GM19099 (cell line): Measurements from ENCODE around the gene ATP6V1C2.

Experiments used
- POLR2A ChIP-seq: IDR thresholded peaks from 3 replicates; pipeline ENCODE4 v1.6.1; 2011; ENCODE audit warnings: low read depth; ENCODE audit not compliant: insufficient read length; ENCODE audit errors: extremely low read depth

ATP6V1C2 gene

GRCh38 chr2:10771786-10772185 lies 50.4 kb downstream of the ATP6V1C2 start:
- no peak for TF ChIP-seq POLR2A

- no peak for TF ChIP-seq POLR2A
Observed at GRCh38 chr2:10772201-10772867, 50.9 kb downstream of the ATP6V1C2 start.

GRCh38 chr2:10772868-10773215 lies 51.4 kb downstream of the ATP6V1C2 start:
- TF ChIP-seq POLR2A: no peak

GRCh38 chr2:10773821-10774341 lies 52.5 kb downstream of the ATP6V1C2 start:
- no peak for TF ChIP-seq POLR2A

GRCh38 chr2:10774394-10774793 lies 53.0 kb downstream of the ATP6V1C2 start:
- no peak for TF ChIP-seq POLR2A

- no peak for TF ChIP-seq POLR2A
Observed at GRCh38 chr2:10775021-10775780, 53.8 kb downstream of the ATP6V1C2 start.

- TF ChIP-seq POLR2A: no peak
Observed at GRCh38 chr2:10775831-10776230, 54.4 kb downstream of the ATP6V1C2 start.

- no peak for TF ChIP-seq POLR2A
Observed at GRCh38 chr2:10776231-10776977, 55.0 kb downstream of the ATP6V1C2 start.

GRCh38 chr2:10777111-10777841 lies 55.8 kb downstream of the ATP6V1C2 start:
- no peak for TF ChIP-seq POLR2A

- TF ChIP-seq POLR2A: no peak
Observed at GRCh38 chr2:10777842-10778723, 56.7 kb downstream of the ATP6V1C2 start.

- TF ChIP-seq POLR2A: no peak
Observed at GRCh38 chr2:10778724-10779115, 57.3 kb downstream of the ATP6V1C2 start.

- no peak for TF ChIP-seq POLR2A
Observed at GRCh38 chr2:10779776-10780490, 58.5 kb downstream of the ATP6V1C2 start.

- TF ChIP-seq POLR2A: no peak
Observed at GRCh38 chr2:10780491-10780820, 59.0 kb downstream of the ATP6V1C2 start.

- TF ChIP-seq POLR2A: no peak
Observed at GRCh38 chr2:10781746-10782145, 60.3 kb downstream of the ATP6V1C2 start.

GRCh38 chr2:10783421-10783820 lies 62.0 kb downstream of the ATP6V1C2 start:
- no peak for TF ChIP-seq POLR2A
